ENCODE results near the gene AP2A2.

The AP2A2 gene

DNA sequence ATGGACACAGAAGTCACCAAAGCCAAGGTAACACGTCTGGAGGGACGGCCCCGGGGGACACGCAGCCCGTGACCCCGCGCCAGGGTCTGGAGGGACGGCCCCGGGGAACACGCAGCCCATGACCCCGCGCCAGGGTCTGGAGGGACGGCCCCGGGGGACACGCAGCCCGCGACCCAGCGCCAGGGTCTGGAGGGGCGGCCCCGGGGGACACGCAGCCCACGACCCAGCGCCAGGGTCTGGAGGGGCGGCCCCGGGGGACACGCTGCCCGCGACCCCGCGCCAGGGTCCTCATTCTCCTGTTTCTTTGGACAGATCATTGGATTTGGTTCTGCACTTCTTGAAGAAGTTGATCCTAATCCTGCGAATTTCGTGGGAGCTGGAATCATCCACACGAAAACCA lies 83.7 kb downstream of the AP2A2 start:
- DNase-seq (ENCODE audit: low read depth, low spot score), result no peak
- in situ Hi-C loops (cut with HindIII; ENCODE audit: low sequenced_read_pairs), result no loop called here
- no peak overlapping the region for H3K4me3 ChIP-seq (ENCODE audit: low read depth, low read length)
- TF ChIP-seq, protein P1, sequence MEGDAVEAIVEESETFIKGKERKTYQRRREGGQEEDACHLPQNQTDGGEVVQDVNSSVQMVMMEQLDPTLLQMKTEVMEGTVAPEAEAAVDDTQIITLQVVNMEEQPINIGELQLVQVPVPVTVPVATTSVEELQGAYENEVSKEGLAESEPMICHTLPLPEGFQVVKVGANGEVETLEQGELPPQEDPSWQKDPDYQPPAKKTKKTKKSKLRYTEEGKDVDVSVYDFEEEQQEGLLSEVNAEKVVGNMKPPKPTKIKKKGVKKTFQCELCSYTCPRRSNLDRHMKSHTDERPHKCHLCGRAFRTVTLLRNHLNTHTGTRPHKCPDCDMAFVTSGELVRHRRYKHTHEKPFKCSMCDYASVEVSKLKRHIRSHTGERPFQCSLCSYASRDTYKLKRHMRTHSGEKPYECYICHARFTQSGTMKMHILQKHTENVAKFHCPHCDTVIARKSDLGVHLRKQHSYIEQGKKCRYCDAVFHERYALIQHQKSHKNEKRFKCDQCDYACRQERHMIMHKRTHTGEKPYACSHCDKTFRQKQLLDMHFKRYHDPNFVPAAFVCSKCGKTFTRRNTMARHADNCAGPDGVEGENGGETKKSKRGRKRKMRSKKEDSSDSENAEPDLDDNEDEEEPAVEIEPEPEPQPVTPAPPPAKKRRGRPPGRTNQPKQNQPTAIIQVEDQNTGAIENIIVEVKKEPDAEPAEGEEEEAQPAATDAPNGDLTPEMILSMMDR (IDR thresholded peaks at IDR 0.05; ENCODE audit: low read depth, low read length), result no peak

- no peak for DNase-seq (ENCODE audit: low read depth, low spot score)
- TF ChIP-seq, protein P1 (IDR thresholded peaks at IDR 0.05; ENCODE audit: low read depth, low read length), result no peak
- no peak overlapping the region for H3K4me3 ChIP-seq (ENCODE audit: low read depth, low read length)
- in situ Hi-C loops (cut with HindIII; ENCODE audit: low sequenced_read_pairs), result no loop called here
Observed at GRCh38 chr11:1009991-1010390, 84.3 kb downstream of the AP2A2 start.

DNA sequence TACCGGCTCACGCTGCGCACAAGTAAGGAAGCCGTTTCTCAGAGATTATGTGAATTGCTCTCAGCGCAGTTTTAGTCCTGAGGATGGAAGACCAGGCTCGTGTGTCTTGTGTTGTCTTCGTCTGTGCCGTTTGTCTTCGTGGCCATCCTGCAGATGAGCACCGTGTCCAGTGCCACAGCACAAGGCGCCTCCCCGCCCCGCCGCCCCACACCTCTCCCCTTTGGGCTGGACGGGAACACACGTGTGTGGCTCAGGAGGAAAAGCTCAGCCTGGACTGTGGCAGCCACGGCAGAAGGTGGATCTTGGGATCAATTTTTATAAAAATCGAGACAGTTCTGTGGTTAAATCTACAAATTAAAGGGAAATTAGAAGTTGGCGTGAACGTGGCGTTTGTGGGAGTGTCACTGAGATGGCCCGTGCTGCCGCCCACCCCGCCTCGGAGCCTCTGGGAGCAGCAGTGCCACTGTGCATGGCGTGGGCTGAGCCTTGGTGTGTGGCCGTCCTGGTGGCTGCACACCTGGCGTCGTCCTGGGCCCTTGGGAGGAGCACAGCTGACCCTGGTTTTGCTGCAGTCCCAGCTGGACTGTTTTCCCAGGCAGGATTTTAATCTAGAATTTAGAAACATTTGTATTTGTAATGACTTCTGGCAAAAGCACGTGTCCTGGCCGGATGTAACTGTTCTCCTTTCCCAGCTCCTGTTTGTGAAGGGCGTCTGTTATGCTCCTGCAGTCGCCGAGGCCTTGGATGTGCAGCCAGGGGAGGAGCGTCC lies 85.1 kb downstream of the AP2A2 start:
- no peak for DNase-seq (ENCODE audit: low read depth, low spot score)
- TF ChIP-seq, protein P1 (IDR thresholded peaks at IDR 0.05; ENCODE audit: low read depth, low read length), result no peak
- in situ Hi-C loops (cut with HindIII; ENCODE audit: low sequenced_read_pairs), result no loop called here
- H3K4me3 ChIP-seq (ENCODE audit: low read depth, low read length), result no peak overlapping the region

GRCh38 chr11:1011320-1011698 lies 85.6 kb downstream of the AP2A2 start:
- DNase-seq (ENCODE audit: low read depth, low spot score), result no peak
- TF ChIP-seq, protein P1 (IDR thresholded peaks at IDR 0.05; ENCODE audit: low read depth, low read length), result no peak
- in situ Hi-C loops (cut with HindIII; ENCODE audit: low sequenced_read_pairs), result no loop called here
- H3K4me3 ChIP-seq (ENCODE audit: low read depth, low read length), result no peak overlapping the region

- no peak overlapping the region for H3K4me3 ChIP-seq (ENCODE audit: low read depth, low read length)
- TF ChIP-seq, protein P1 (IDR thresholded peaks at IDR 0.05; ENCODE audit: low read depth, low read length), result no peak
- in situ Hi-C loops (cut with HindIII; ENCODE audit: low sequenced_read_pairs), result no loop called here
- no peak for DNase-seq (ENCODE audit: low read depth, low spot score)
Observed at GRCh38 chr11:1012291-1012690, 86.6 kb downstream of the AP2A2 start.

- TF ChIP-seq, protein P1 (IDR thresholded peaks at IDR 0.05; ENCODE audit: low read depth, low read length), result no peak
- DNase-seq (ENCODE audit: low read depth, low spot score), result no peak
Observed at GRCh38 chr11:1012740-1013630, 87.3 kb downstream of the AP2A2 start.

More at GRCh38 chr11:1012740-1013630, 87.3 kb downstream of the AP2A2 start:
- H3K4me3 ChIP-seq (ENCODE audit: low read depth, low read length), result no peak overlapping the region
- in situ Hi-C loops (cut with HindIII; ENCODE audit: low sequenced_read_pairs), result no loop called here

All from astrocyte of the spinal cord (primary cell).